Caco-2 (cell line): ENCODE data around the gene MLANA. TPM values are rescaled to one million over a fixed set of nuclear protein-coding genes. Genes with fewer than 3 reads are reported as not detected.

Experiments used
- BruUV-seq: library from RNA; stranded (reverse); fragments of 400-500 nt; replicated peaks from 2 replicates; lab custom pipeline; 2021; lab: Mats Ljungman, UMichigan
- CTCF ChIA-PET: fragments of 300-600 bp; sonication (Branson Sonifier 250); formaldehyde crosslinking; loops from one replicate; lab custom pipeline; 2022; ENCODE audit warnings: antibody characterized with exemption; lab: Charles Lee
- POLR2A ChIA-PET: fragments of 300-600 bp; sonication (Branson Sonifier 250); formaldehyde crosslinking; loops from one replicate; lab custom pipeline; 2022; ENCODE audit warnings: antibody characterized with exemption; lab: Charles Lee
- DNase-seq, 2 experiments: peaks; one replicate each; pipeline versions ENCODE4 v3.0.0 to v3.0.0-alpha.2; 2020 to 2022
- H3K27me3 ChIP-seq: replicated peaks from 2 replicates; pipeline ENCODE4 v1.6.0; 2011; ENCODE audit warnings: low read length; ENCODE audit not compliant: control insufficient read depth, insufficient read depth
- H3K36me3 ChIP-seq: 2 replicates; pipeline ENCODE4 v1.5.1; 2011; ENCODE audit warnings: low read length; ENCODE audit not compliant: control insufficient read depth, insufficient read depth
- H3K4me1 ChIP-seq: fragments of 250-450 bp; sonication (Bioruptor Pico); 2 replicates; pipeline ENCODE4 v1.5.1; 2020; ENCODE audit warnings: mild to moderate bottlenecking
- H3K4me3 ChIP-seq: 2 replicates; pipeline ENCODE4 v1.5.1; 2011; ENCODE audit warnings: low read depth, mild to moderate bottlenecking, control low read depth, low read length
- H3K9me3 ChIP-seq: fragments of 250-450 bp; sonication (Bioruptor Pico); 2 replicates; pipeline ENCODE4 v1.5.1; 2020; ENCODE audit warnings: mild to moderate bottlenecking, moderate library complexity
- H3K27ac Mint-ChIP-seq: one replicate; pipeline ENCODE4 v1.8.0; 2022; ENCODE audit warnings: mixed read lengths; ENCODE audit not compliant: unreplicated experiment
- H3K27me3 Mint-ChIP-seq: one replicate; pipeline ENCODE4 v1.8.0; 2022; ENCODE audit warnings: mixed read lengths; ENCODE audit not compliant: insufficient read depth, unreplicated experiment
- H3K36me3 Mint-ChIP-seq: one replicate; pipeline ENCODE4 v1.8.0; 2022; ENCODE audit warnings: mild to moderate bottlenecking, mixed read lengths; ENCODE audit not compliant: insufficient read depth, unreplicated experiment
- H3K4me1 Mint-ChIP-seq: one replicate; pipeline ENCODE4 v1.8.0; 2022; ENCODE audit warnings: low read depth, mixed read lengths; ENCODE audit not compliant: unreplicated experiment
- H3K4me3 Mint-ChIP-seq: one replicate; pipeline ENCODE4 v1.8.0; 2022; ENCODE audit warnings: mild to moderate bottlenecking, moderate library complexity, mixed read lengths; ENCODE audit not compliant: unreplicated experiment
- H3K9me3 Mint-ChIP-seq: one replicate; pipeline ENCODE4 v1.8.0; 2022; ENCODE audit warnings: mixed read lengths; ENCODE audit not compliant: unreplicated experiment
- CTCF ChIP-seq, 2 experiments: fragments of 200-600 bp in 1 of 2; IDR thresholded peaks; 1 replicate in 1 of 2; 2 replicates in 1 of 2; pipeline versions ENCODE4 v1.5.1 to v1.8.0; 2011 to 2022; ENCODE audit warnings: antibody characterized with exemption in 1 of 2, control low read depth in 1 of 2, inconsistent platforms in 1 of 2, low read depth in 1 of 2, low read length in 1 of 2, mild to moderate bottlenecking in 1 of 2, moderate library complexity in 1 of 2; ENCODE audit not compliant: insufficient read depth in 1 of 2, severe bottlenecking in 1 of 2, unreplicated experiment in 1 of 2
- intact Hi-C: fragments of 100-400 bp; cut with micrococcal nuclease; formaldehyde crosslinking; loops from one replicate; pipeline ENCODE4 v1.10.0; 2022; ENCODE audit not compliant: unreplicated experiment
- total RNA-seq: library from RNA; stranded (reverse); gene quantifications from 2 replicates; pipeline ENCODE4 v1.2.3, GENCODE V29; 2022

Gene MLANA
- total RNA-seq, 1 experiment from 2014 or later = not detected

DNA sequence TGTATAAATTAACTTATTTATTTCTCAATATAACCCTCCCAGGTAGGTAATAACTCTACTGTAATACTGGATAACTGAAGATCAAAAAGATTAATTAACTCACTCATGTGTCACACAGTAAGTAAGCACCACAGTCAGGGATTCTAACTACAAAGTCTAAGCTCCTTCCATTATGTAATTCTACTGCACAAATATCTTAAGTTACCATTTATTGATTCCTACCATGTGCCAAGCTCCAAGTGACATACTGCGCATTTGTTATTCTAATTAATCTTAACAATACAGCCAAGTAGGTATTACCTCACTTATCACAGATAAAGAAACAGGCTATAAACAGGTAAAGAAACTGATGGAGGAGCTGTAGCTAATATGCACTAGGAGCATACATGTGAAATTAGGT lies 66.5 kb downstream of the MLANA start:
- Mint-ChIP-seq H3K27ac (no peak overlapping the region), H3K27me3 (no peaks in the 10 kb centered on the region), H3K9me3 (no peaks in the 10 kb centered on the region), H3K4me3 (no peak overlapping the region), H3K36me3 (no peaks in the 10 kb centered on the region), H3K4me1 (no peaks in the 10 kb centered on the region)
- no peak for DNase-seq
- CTCF ChIA-PET = no interaction called here
- POLR2A ChIA-PET = no interaction called here
- intact Hi-C loops = no loop called here
- H3K4me1 ChIP-seq = no peaks in the 10 kb centered on the region
- no peak overlapping the region for H3K4me3 ChIP-seq
- no TSS peak for BruUV-seq
- H3K36me3 ChIP-seq = no peaks in the 10 kb centered on the region
- H3K27me3 ChIP-seq = no peaks in the 10 kb centered on the region
- TF ChIP-seq CTCF (IDR thresholded peaks at IDR 0.05; ENCODE audit: insufficient read depth in 1 of 2, low read depth in 1 of 2, low read length in 1 of 2, severe bottlenecking in 1 of 2, unreplicated experiment in 1 of 2) = no peak
- no peaks in the 10 kb centered on the region for H3K9me3 ChIP-seq

GRCh38 chr9:5958273-5958672 lies 67.6 kb downstream of the MLANA start:
- Histone ChIP-seq H3K4me1 (no peaks in the 10 kb centered on the region), H3K36me3 (no peaks in the 10 kb centered on the region), H3K4me3 (no peak overlapping the region), H3K27me3 (no peaks in the 10 kb centered on the region), H3K9me3 (no peaks in the 10 kb centered on the region)
- DNase-seq = no peak
- Mint-ChIP-seq H3K4me3 (no peak overlapping the region), H3K36me3 (no peaks in the 10 kb centered on the region), H3K9me3 (no peaks in the 10 kb centered on the region), H3K27ac (no peak overlapping the region), H3K27me3 (no peaks in the 10 kb centered on the region), H3K4me1 (no peaks in the 10 kb centered on the region)
- POLR2A ChIA-PET = no interaction called here
- CTCF ChIA-PET = no interaction called here
- no peak for TF ChIP-seq CTCF (IDR thresholded peaks at IDR 0.05; ENCODE audit: insufficient read depth in 1 of 2, low read depth in 1 of 2, low read length in 1 of 2, severe bottlenecking in 1 of 2, unreplicated experiment in 1 of 2)
- BruUV-seq = no TSS peak
- intact Hi-C loops = no loop called here

Other genes starting within 250 kb of the MLANA start
- gene ERMP1, start 57.8 kb upstream of the MLANA start, total RNA-seq = 31.1 and 34.7 TPM in 2 replicates
- 13.7 and 16.5 TPM in 2 replicates for gene RANBP6, start 124.7 kb downstream of the MLANA start, total RNA-seq